MCF 10A (cell line): ENCODE measurements around the gene ZNF248. TPM values are rescaled to one million over a fixed set of nuclear protein-coding genes. Genes with fewer than 3 reads are reported as not detected.

Experiments
- BruUV-seq: library from RNA; stranded (reverse); fragments of 400-500 nt; replicated peaks from 2 replicates; lab custom pipeline; 2021; lab: Mats Ljungman, UMichigan
- CTCF ChIA-PET: fragments of 300-600 bp; sonication (Branson Sonifier 250); formaldehyde crosslinking; extraction: SDS; loops from one replicate; lab custom pipeline; 2021; ENCODE audit warnings: antibody characterized with exemption, inconsistent platforms; lab: Yijun Ruan, JAX
- POLR2A ChIA-PET: fragments of 300-600, 350-650 bp; sonication (Branson Sonifier 250); formaldehyde crosslinking; extraction: SDS; loops from one replicate; lab custom pipeline; 2020; ENCODE audit warnings: antibody characterized with exemption, inconsistent platforms; lab: Yijun Ruan, JAX
- DNase-seq: peaks from one replicate; pipeline ENCODE4 v3.0.0-alpha.2; 2018; ENCODE audit not compliant: unreplicated experiment
- H3K27ac Mint-ChIP-seq: one replicate; pipeline ENCODE4 v1.8.0; 2022; ENCODE audit warnings: mild to moderate bottlenecking, low read depth, mixed read lengths; ENCODE audit not compliant: unreplicated experiment
- H3K27me3 Mint-ChIP-seq: one replicate; pipeline ENCODE4 v1.8.0; 2022; ENCODE audit warnings: mixed read lengths; ENCODE audit not compliant: insufficient read depth, unreplicated experiment
- H3K36me3 Mint-ChIP-seq: one replicate; pipeline ENCODE4 v1.8.0; 2022; ENCODE audit warnings: mild to moderate bottlenecking, moderate library complexity, mixed read lengths; ENCODE audit not compliant: insufficient read depth, unreplicated experiment
- H3K4me1 Mint-ChIP-seq: one replicate; pipeline ENCODE4 v1.8.0; 2022; ENCODE audit warnings: mixed read lengths; ENCODE audit not compliant: insufficient read depth, unreplicated experiment
- H3K4me3 Mint-ChIP-seq: one replicate; pipeline ENCODE4 v1.8.0; 2022; ENCODE audit warnings: mild to moderate bottlenecking, moderate library complexity, mixed read lengths; ENCODE audit not compliant: unreplicated experiment
- H3K9me3 Mint-ChIP-seq: one replicate; pipeline ENCODE4 v1.8.0; 2022; ENCODE audit warnings: mixed read lengths; ENCODE audit not compliant: unreplicated experiment
- CTCF ChIP-seq: fragments of 200-600 bp; IDR thresholded peaks from one replicate; pipeline ENCODE4 v1.8.0; 2022; ENCODE audit warnings: antibody characterized with exemption, mild to moderate bottlenecking; ENCODE audit not compliant: unreplicated experiment
- intact Hi-C: fragments of 100-400 bp; cut with micrococcal nuclease; formaldehyde crosslinking; loops from 2 replicates; pipeline ENCODE4 v1.14.1; 2022
- total RNA-seq: library from RNA; stranded (reverse); gene quantifications from 2 replicates; pipeline ENCODE4 v1.2.3, GENCODE V29; 2022

ZNF248 gene
- total RNA-seq, 1 experiment from 2014 or later: 5.7 TPM

- Mint-ChIP-seq H3K9me3 (no peaks in the 10 kb centered on the region), H3K4me1 (no peaks in the 10 kb centered on the region), H3K27me3 (no peaks in the 10 kb centered on the region), H3K36me3 (no peaks in the 10 kb centered on the region), H3K27ac (no peak overlapping the region), H3K4me3 (no peak overlapping the region)
- DNase-seq: no peak
- intact Hi-C loops: no loop called here
- TF ChIP-seq CTCF: no peak
- ChIA-PET POLR2A (no interaction called here), CTCF (no interaction called here)
- no TSS peak for BruUV-seq
Measured at GRCh38 chr10:37871143-37871542, 13.7 kb upstream of the ZNF248 start.

- POLR2A ChIA-PET: no interaction called here
- H3K27ac Mint-ChIP-seq: no peak overlapping the region
- CTCF ChIA-PET: no interaction called here
- no peaks in the 10 kb centered on the region for H3K4me1 Mint-ChIP-seq
- H3K4me3 Mint-ChIP-seq: no peak overlapping the region
- BruUV-seq: no TSS peak
- no peaks in the 10 kb centered on the region for H3K27me3 Mint-ChIP-seq
- intact Hi-C loops: no loop called here
- no peak for TF ChIP-seq CTCF
- DNase-seq: no peak
- no peaks in the 10 kb centered on the region for H3K9me3 Mint-ChIP-seq
- no peaks in the 10 kb centered on the region for H3K36me3 Mint-ChIP-seq
Measured at GRCh38 chr10:37868796-37869195, 11.4 kb upstream of the ZNF248 start.

GRCh38 chr10:37865957-37866803, 8.8 kb upstream of the ZNF248 start:
- Mint-ChIP-seq H3K27ac (no peak overlapping the region), H3K27me3 (no peaks in the 10 kb centered on the region), H3K4me3 (no peak overlapping the region), H3K9me3 (no peaks in the 10 kb centered on the region), H3K36me3 (no peaks in the 10 kb centered on the region), H3K4me1 (no peaks in the 10 kb centered on the region)
- BruUV-seq: no TSS peak
- DNase-seq: no peak
- no peak for TF ChIP-seq CTCF
- ChIA-PET POLR2A (interaction anchor here (0.9 kb wide), 1 partner anchor 8 kb away, joined by 3 read pairs; no protein-coding TSS in a partner anchor), CTCF (interaction anchor here (0.6 to 0.7 kb wide), 2 partner anchors 380 to 1429 kb away, joined by 3 read pairs; no protein-coding TSS in a partner anchor)
- intact Hi-C loops: no loop called here

GRCh38 chr10:37865264-37865663, 7.9 kb upstream of the ZNF248 start:
- intact Hi-C loops: no loop called here
- no peaks in the 10 kb centered on the region for H3K4me1 Mint-ChIP-seq
- POLR2A ChIA-PET: no interaction called here
- no peak overlapping the region for H3K27ac Mint-ChIP-seq
- H3K36me3 Mint-ChIP-seq: no peaks in the 10 kb centered on the region
- no peak overlapping the region for H3K4me3 Mint-ChIP-seq
- no peak for DNase-seq
- no peaks in the 10 kb centered on the region for H3K9me3 Mint-ChIP-seq
- no peak for TF ChIP-seq CTCF
- H3K27me3 Mint-ChIP-seq: no peaks in the 10 kb centered on the region
- CTCF ChIA-PET: no interaction called here
- no TSS peak for BruUV-seq
